Neural cell (in vitro differentiated cells): ENCODE measurements around the gene OR1D2.

Experiments
- EZH2 ChIP-seq: fragments of 200-600, 300-800 bp; shearing (Covaris generic), sonication (generic); IDR thresholded peaks from 2 replicates; pipeline ENCODE4 v1.6.1; 2014; ENCODE audit warnings: antibody characterized with exemption, low read length, borderline replicate concordance, mild to moderate bottlenecking; ENCODE audit not compliant: insufficient read depth, poor library complexity, severe bottlenecking
- POLR2AphosphoS5 ChIP-seq: IDR thresholded peaks from 2 replicates; pipeline ENCODE4 v1.6.1; 2012
- TF ChIP-seq, protein P1 (sequence below): fragments of 450-650 bp; IDR thresholded peaks from 2 replicates; pipeline ENCODE4 v1.5.1; 2014; ENCODE audit warnings: antibody characterized with exemption, mild to moderate bottlenecking, moderate library complexity; ENCODE audit not compliant: poor library complexity, severe bottlenecking
- TF ChIP-seq, protein P2 (sequence below): IDR thresholded peaks from 2 replicates; pipeline ENCODE4 v1.6.1; 2012; ENCODE audit warnings: borderline replicate concordance

DNA sequence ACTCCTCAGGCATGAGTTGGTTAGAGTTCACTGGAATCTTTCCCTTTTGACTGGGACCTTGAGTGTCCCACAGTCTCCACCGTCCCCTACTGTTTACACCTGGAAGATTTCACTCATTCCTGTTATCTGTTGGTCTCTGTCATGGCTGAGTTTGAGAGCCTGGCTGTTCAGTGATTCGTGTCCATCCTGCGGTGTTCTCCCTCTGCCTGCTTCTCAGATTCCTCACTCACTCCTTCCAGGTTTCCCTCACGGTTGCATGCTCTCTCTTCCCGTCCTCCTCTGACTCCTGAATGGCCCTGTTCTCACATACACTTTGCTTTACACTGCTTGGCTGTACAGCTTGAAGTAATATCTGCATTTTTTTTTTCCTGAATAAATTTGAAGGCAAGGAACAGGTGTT, 65.3 kb downstream of the OR1D2 start:
- TF ChIP-seq EZH2 (no peak), POLR2AphosphoS5 (no peak)
- TF ChIP-seq, protein P1, sequence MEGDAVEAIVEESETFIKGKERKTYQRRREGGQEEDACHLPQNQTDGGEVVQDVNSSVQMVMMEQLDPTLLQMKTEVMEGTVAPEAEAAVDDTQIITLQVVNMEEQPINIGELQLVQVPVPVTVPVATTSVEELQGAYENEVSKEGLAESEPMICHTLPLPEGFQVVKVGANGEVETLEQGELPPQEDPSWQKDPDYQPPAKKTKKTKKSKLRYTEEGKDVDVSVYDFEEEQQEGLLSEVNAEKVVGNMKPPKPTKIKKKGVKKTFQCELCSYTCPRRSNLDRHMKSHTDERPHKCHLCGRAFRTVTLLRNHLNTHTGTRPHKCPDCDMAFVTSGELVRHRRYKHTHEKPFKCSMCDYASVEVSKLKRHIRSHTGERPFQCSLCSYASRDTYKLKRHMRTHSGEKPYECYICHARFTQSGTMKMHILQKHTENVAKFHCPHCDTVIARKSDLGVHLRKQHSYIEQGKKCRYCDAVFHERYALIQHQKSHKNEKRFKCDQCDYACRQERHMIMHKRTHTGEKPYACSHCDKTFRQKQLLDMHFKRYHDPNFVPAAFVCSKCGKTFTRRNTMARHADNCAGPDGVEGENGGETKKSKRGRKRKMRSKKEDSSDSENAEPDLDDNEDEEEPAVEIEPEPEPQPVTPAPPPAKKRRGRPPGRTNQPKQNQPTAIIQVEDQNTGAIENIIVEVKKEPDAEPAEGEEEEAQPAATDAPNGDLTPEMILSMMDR: no peak
- TF ChIP-seq, protein P2, sequence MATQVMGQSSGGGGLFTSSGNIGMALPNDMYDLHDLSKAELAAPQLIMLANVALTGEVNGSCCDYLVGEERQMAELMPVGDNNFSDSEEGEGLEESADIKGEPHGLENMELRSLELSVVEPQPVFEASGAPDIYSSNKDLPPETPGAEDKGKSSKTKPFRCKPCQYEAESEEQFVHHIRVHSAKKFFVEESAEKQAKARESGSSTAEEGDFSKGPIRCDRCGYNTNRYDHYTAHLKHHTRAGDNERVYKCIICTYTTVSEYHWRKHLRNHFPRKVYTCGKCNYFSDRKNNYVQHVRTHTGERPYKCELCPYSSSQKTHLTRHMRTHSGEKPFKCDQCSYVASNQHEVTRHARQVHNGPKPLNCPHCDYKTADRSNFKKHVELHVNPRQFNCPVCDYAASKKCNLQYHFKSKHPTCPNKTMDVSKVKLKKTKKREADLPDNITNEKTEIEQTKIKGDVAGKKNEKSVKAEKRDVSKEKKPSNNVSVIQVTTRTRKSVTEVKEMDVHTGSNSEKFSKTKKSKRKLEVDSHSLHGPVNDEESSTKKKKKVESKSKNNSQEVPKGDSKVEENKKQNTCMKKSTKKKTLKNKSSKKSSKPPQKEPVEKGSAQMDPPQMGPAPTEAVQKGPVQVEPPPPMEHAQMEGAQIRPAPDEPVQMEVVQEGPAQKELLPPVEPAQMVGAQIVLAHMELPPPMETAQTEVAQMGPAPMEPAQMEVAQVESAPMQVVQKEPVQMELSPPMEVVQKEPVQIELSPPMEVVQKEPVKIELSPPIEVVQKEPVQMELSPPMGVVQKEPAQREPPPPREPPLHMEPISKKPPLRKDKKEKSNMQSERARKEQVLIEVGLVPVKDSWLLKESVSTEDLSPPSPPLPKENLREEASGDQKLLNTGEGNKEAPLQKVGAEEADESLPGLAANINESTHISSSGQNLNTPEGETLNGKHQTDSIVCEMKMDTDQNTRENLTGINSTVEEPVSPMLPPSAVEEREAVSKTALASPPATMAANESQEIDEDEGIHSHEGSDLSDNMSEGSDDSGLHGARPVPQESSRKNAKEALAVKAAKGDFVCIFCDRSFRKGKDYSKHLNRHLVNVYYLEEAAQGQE: no peak
